ENCODE results near the gene F2RL3.

DNA sequence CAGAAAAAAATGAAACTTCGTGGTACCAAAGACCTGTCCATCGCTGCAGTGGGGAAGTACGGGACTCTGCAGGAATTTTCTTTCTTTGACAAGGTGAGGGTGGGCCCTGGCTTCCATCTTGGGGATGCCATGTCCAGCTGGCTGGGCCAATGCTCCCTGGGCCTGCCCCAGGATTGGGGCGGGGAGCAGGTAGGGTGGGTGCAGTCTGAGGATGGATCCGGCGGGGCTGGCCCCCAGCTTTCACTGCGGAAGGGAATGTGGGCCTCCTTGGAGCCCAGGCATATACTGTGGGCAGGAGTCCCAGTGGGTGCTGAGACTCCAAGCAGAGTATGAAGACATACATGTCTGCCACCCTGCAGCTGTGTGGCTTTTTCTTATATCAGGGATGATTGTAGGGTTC, 35.7 kb upstream of the F2RL3 start:
- TF ChIP-seq EZH2 (IDR thresholded peaks at IDR 0.05; ENCODE audit: borderline replicate concordance, insufficient read depth, low read length, poor library complexity, severe bottlenecking) (no peak), POLR2AphosphoS5 (IDR thresholded peaks at IDR 0.05) (no peak), RAD21 (conservative IDR thresholded peaks at IDR 0.05) (no peak)
- TF ChIP-seq, protein P1, sequence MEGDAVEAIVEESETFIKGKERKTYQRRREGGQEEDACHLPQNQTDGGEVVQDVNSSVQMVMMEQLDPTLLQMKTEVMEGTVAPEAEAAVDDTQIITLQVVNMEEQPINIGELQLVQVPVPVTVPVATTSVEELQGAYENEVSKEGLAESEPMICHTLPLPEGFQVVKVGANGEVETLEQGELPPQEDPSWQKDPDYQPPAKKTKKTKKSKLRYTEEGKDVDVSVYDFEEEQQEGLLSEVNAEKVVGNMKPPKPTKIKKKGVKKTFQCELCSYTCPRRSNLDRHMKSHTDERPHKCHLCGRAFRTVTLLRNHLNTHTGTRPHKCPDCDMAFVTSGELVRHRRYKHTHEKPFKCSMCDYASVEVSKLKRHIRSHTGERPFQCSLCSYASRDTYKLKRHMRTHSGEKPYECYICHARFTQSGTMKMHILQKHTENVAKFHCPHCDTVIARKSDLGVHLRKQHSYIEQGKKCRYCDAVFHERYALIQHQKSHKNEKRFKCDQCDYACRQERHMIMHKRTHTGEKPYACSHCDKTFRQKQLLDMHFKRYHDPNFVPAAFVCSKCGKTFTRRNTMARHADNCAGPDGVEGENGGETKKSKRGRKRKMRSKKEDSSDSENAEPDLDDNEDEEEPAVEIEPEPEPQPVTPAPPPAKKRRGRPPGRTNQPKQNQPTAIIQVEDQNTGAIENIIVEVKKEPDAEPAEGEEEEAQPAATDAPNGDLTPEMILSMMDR (IDR thresholded peaks at IDR 0.05; ENCODE audit: poor library complexity, severe bottlenecking) = no peak
